ENCODE data around the gene OTOS.

GRCh38 chr2:240168546-240169361 is 28.3 kb upstream of the OTOS start:
- no peak for TF ChIP-seq EZH2 (IDR thresholded peaks at IDR 0.05; ENCODE audit: insufficient read depth, low read length)
- TF ChIP-seq, protein P1, sequence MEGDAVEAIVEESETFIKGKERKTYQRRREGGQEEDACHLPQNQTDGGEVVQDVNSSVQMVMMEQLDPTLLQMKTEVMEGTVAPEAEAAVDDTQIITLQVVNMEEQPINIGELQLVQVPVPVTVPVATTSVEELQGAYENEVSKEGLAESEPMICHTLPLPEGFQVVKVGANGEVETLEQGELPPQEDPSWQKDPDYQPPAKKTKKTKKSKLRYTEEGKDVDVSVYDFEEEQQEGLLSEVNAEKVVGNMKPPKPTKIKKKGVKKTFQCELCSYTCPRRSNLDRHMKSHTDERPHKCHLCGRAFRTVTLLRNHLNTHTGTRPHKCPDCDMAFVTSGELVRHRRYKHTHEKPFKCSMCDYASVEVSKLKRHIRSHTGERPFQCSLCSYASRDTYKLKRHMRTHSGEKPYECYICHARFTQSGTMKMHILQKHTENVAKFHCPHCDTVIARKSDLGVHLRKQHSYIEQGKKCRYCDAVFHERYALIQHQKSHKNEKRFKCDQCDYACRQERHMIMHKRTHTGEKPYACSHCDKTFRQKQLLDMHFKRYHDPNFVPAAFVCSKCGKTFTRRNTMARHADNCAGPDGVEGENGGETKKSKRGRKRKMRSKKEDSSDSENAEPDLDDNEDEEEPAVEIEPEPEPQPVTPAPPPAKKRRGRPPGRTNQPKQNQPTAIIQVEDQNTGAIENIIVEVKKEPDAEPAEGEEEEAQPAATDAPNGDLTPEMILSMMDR (IDR thresholded peaks at IDR 0.05; ENCODE audit: insufficient read depth, low read depth, low read length): no peak
